HUES64 (cell line): ENCODE data around the gene SYNJ2.

Experiments used
- H3K27ac ChIP-seq: 2 replicates; pipeline ENCODE4 v1.7.0; 2013; ENCODE audit warnings: low read depth, low read length, inconsistent platforms
- H3K27me3 ChIP-seq: 2 replicates; pipeline ENCODE4 v1.6.1; 2013; ENCODE audit warnings: mild to moderate bottlenecking, low read length; ENCODE audit not compliant: insufficient read depth
- H3K36me3 ChIP-seq: 2 replicates; pipeline ENCODE4 v1.6.1; 2013; ENCODE audit warnings: mild to moderate bottlenecking, low read length; ENCODE audit not compliant: insufficient read depth
- H3K4me1 ChIP-seq: 2 replicates; pipeline ENCODE4 v1.6.1; 2013; ENCODE audit warnings: mild to moderate bottlenecking, low read length, moderate library complexity; ENCODE audit not compliant: insufficient read depth
- H3K4me3 ChIP-seq: 2 replicates; pipeline ENCODE4 v1.5.1; 2013; ENCODE audit warnings: mild to moderate bottlenecking, low read length, moderate library complexity
- H3K9ac ChIP-seq: 2 replicates; pipeline ENCODE4 v1.6.1; 2013; ENCODE audit warnings: mild to moderate bottlenecking, low read depth, low read length
- H3K9me3 ChIP-seq: 2 replicates; pipeline ENCODE4 v1.6.1; 2013; ENCODE audit warnings: low read depth, low read length; ENCODE audit not compliant: insufficient read depth
- WGBS: fragments of 150-250, 120-280 bp; methylation state at CpG from one replicate; pipeline ENCODE4 v1.1.7; 2013; ENCODE audit warnings: missing lambda C conversion rate; 5-methylcytosine and 5-hydroxymethylcytosine counted together

The SYNJ2 gene

GRCh38 chr6:158043008-158043407 is 61.3 kb downstream of the SYNJ2 start:
- H3K4me1 ChIP-seq = peaks cover 16% of the 10 kb centered on the region; the same call in 1 of the 2 replicates

GRCh38 chr6:158043586-158044524 is 62.2 kb downstream of the SYNJ2 start:
- Histone ChIP-seq H3K9me3 (no peaks in the 10 kb centered on the region), H3K4me1 (peaks cover 16% of the 10 kb centered on the region; the same call in 1 of the 2 replicates), H3K27ac (no peak overlapping the region), H3K27me3 (no peaks in the 10 kb centered on the region), H3K9ac (no peak overlapping the region), H3K36me3 (peaks cover 5% of the 10 kb centered on the region; the same call in 1 of the 2 replicates), H3K4me3 (no peak overlapping the region)
- 94% methylated on average over 31 of the region's 31 CpGs for WGBS

More at GRCh38 chr6:158043008-158043407, 61.3 kb downstream of the SYNJ2 start:
- Histone ChIP-seq H3K9me3 (no peaks in the 10 kb centered on the region), H3K27ac (no peak overlapping the region), H3K27me3 (no peaks in the 10 kb centered on the region), H3K36me3 (peaks cover 5% of the 10 kb centered on the region; the same call in 1 of the 2 replicates), H3K4me3 (no peak overlapping the region), H3K9ac (no peak overlapping the region)
- 95% methylated on average over 20 of the region's 20 CpGs for WGBS

- WGBS = 94% methylated on average over 6 of the region's 6 CpGs
- Histone ChIP-seq H3K36me3 (peaks cover 5% of the 10 kb centered on the region; the same call in 1 of the 2 replicates), H3K9me3 (no peaks in the 10 kb centered on the region), H3K27me3 (no peaks in the 10 kb centered on the region), H3K4me1 (peaks cover 13% of the 10 kb centered on the region; the same call in 1 of the 2 replicates), H3K27ac (no peak overlapping the region), H3K9ac (no peak overlapping the region), H3K4me3 (no peak overlapping the region)
Measured at GRCh38 chr6:158044525-158044888, 62.8 kb downstream of the SYNJ2 start.

- 94% methylated on average over 20 of the region's 20 CpGs for WGBS
- Histone ChIP-seq H3K9ac (no peak overlapping the region), H3K27ac (no peak overlapping the region)
Measured at GRCh38 chr6:158046201-158047126, 64.8 kb downstream of the SYNJ2 start.

GRCh38 chr6:158047127-158047518 is 65.5 kb downstream of the SYNJ2 start:
- 97% methylated on average over 10 of the region's 10 CpGs for WGBS
- Histone ChIP-seq H3K4me3 (no peak overlapping the region), H3K9me3 (no peaks in the 10 kb centered on the region), H3K9ac (no peak overlapping the region), H3K36me3 (peaks cover 5% of the 10 kb centered on the region; the same call in 1 of the 2 replicates), H3K27me3 (no peaks in the 10 kb centered on the region), H3K27ac (no peak overlapping the region), H3K4me1 (no peaks in the 10 kb centered on the region)

More at GRCh38 chr6:158046201-158047126, 64.8 kb downstream of the SYNJ2 start:
- H3K36me3 ChIP-seq = peaks cover 5% of the 10 kb centered on the region; the same call in 1 of the 2 replicates
- H3K4me3 ChIP-seq = no peak overlapping the region
- no peaks in the 10 kb centered on the region for H3K9me3 ChIP-seq
- H3K4me1 ChIP-seq = no peaks in the 10 kb centered on the region
- no peaks in the 10 kb centered on the region for H3K27me3 ChIP-seq

- no peak overlapping the region for H3K27ac ChIP-seq
- H3K4me3 ChIP-seq = no peak overlapping the region
- H3K9ac ChIP-seq = no peak overlapping the region
- H3K9me3 ChIP-seq = no peaks in the 10 kb centered on the region
- peaks cover 5% of the 10 kb centered on the region; the same call in 1 of the 2 replicates for H3K36me3 ChIP-seq
- H3K4me1 ChIP-seq = no peaks in the 10 kb centered on the region
- 94% methylated on average over 7 of the region's 9 CpGs for WGBS
- no peaks in the 10 kb centered on the region for H3K27me3 ChIP-seq
Measured at GRCh38 chr6:158047563-158048323, 66.1 kb downstream of the SYNJ2 start.

- Histone ChIP-seq H3K4me3 (no peak overlapping the region), H3K4me1 (no peaks in the 10 kb centered on the region), H3K9ac (no peak overlapping the region), H3K9me3 (no peaks in the 10 kb centered on the region), H3K27me3 (no peaks in the 10 kb centered on the region), H3K36me3 (no peaks in the 10 kb centered on the region), H3K27ac (no peak overlapping the region)
- 95% methylated on average over 7 of the region's 7 CpGs for WGBS
Measured at GRCh38 chr6:158048589-158048988, 66.9 kb downstream of the SYNJ2 start.

GRCh38 chr6:158049055-158050028 is 67.7 kb downstream of the SYNJ2 start:
- Histone ChIP-seq H3K9me3 (no peaks in the 10 kb centered on the region), H3K4me1 (no peaks in the 10 kb centered on the region), H3K4me3 (no peak overlapping the region), H3K36me3 (no peaks in the 10 kb centered on the region), H3K9ac (no peak overlapping the region), H3K27ac (no peak overlapping the region), H3K27me3 (no peaks in the 10 kb centered on the region)
- WGBS = 94% methylated on average over 17 of the region's 17 CpGs

GRCh38 chr6:158050107-158050735 is 68.6 kb downstream of the SYNJ2 start:
- H3K9me3 ChIP-seq = no peaks in the 10 kb centered on the region
- 85% methylated on average over 8 of the region's 8 CpGs for WGBS
- no peak overlapping the region for H3K9ac ChIP-seq
- no peaks in the 10 kb centered on the region for H3K27me3 ChIP-seq
- no peaks in the 10 kb centered on the region for H3K36me3 ChIP-seq
- no peak overlapping the region for H3K27ac ChIP-seq
- H3K4me3 ChIP-seq = no peak overlapping the region
- H3K4me1 ChIP-seq = no peaks in the 10 kb centered on the region
